HG03442 (cell line): ENCODE measurements around the gene GRIN1.

Experiments
- ATAC-seq: cut with Tn5 transposase; IDR thresholded peaks from one replicate; pipeline ENCODE4 v1.9.1; 2021; ENCODE audit warnings: mild to moderate bottlenecking, moderate library complexity; ENCODE audit not compliant: unreplicated experiment

The GRIN1 gene

DNA sequence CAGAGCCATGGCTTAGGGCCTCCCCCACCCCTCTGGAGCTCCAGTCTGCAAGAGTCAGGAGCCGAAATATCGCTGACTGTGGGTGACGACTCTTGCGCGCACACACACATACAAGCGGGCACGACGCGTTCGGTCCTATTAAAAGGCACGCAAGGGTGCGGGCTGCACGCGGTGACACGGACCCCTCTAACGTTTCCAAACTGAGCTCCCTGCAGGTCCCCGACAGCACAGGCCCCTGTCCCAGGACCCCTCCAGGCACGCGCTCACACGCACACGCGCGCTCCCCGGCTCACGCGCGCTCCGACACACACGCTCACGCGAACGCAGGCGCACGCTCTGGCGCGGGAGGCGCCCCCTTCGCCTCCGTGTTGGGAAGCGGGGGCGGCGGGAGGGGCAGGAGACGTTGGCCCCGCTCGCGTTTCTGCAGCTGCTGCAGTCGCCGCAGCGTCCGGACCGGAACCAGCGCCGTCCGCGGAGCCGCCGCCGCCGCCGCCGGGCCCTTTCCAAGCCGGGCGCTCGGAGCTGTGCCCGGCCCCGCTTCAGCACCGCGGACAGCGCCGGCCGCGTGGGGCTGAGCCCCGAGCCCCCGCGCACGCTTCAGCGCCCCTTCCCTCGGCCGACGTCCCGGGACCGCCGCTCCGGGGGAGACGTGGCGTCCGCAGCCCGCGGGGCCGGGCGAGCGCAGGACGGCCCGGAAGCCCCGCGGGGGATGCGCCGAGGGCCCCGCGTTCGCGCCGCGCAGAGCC lies at the start of gene GRIN1:
Gene GRIN1, plus strand, starts transcription at position 433 of the 746 bp plus-strand sequence. CDS start 333 bp downstream, outside the sequence.
- ATAC-seq = no peak

- no peak for ATAC-seq
Measured at GRCh38 chr9:137089232-137089947, 49.6 kb upstream of the GRIN1 start.

DNA sequence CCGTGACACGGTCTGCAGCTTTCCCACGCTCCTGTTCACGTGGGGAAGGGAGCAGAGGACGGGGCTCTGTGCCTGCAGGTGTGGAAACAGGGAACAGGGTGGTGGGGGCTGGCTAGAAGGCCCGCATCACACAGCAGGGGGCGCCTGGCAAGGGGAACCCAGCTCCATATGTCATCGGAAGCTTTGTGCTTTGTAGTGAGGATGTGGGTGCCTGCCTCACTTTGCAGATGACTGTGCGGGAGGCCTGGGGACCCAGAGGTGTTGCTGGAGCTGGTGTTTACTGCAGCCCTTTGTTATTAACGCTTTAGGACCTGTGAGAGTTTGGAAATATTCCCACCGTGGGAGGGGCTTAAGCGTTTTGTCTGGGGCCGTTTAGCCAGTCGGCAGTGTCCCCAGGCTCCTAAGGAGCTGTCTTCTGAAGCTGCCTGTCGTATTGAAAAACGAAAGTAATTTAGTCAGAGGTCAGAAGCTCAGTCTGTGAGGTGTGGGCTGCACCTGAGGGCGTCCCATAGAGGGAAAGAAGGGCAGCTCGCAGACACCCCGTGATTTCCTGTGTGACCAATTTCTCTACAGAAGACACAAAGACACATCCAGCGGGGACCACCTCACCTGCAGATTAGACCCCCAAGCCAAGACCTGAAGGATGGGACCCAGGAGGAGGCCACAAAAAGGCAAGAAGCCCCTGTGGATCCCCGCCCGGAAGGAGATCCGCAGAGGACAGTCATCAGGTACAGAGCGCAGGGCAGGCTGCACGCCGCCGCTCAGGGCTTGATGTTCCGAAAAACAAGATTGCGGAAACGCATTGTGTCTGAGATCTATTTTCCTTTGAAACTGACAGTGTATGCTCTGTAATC lies 43.1 kb upstream of the GRIN1 start:
- peak; percentile 74 for ATAC-seq

GRCh38 chr9:137096785-137097546 lies 42.0 kb upstream of the GRIN1 start:
- ATAC-seq = no peak

GRCh38 chr9:137097761-137098462 lies 41.0 kb upstream of the GRIN1 start:
- no peak for ATAC-seq

DNA sequence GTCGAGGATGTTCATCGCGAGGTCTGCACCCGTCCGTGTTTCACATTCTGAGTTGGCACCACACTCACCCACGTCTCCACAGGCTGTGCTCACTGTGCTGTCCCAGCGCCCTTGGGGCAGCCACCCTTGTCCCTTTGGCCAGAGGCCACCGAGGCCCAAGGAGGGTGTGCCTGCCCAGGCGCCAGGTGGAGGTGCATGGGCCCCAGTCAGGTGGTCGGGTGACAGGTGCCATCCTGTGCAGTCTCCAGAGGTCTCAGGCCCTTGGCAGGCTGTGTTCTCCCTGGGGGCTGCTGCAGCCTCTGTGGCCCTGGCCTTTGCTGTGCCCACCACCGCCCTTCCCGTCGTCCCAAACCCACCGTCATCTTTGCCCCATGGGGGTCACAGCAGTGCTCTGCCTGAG lies 39.7 kb upstream of the GRIN1 start:
- no peak for ATAC-seq

- no peak for ATAC-seq
Measured at GRCh38 chr9:137103206-137103999, 35.6 kb upstream of the GRIN1 start.

GRCh38 chr9:137105814-137106661 lies 32.9 kb upstream of the GRIN1 start:
- ATAC-seq = no peak

DNA sequence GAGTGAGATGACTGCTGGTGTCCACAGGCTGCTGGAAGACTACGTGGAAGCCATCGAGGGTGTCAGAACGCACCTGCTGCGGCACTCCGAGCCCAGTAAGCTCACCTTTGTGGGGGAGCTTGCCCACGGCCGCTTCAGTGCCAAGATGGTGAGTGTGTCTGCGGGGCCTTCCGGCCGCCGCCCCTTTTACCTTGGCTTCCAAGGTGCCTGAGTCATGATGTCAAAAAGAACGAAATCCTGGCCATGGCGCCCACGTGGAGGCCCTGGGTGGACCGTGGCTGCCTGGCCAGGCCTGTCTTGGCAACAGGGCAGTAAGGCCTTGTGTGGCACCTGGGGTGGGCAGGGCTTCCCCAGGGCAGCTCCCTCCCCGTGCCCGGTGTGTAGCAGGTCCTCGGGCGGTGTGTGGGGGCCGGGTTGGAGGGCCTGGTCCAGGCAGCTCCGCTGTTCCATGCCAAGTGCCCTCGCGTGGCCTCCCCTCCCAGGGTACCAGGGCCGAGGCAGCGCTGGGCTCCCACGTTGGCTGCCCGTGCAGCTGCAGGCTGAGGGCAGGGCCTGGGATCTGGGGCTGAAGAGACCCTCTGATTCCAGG lies 32.2 kb upstream of the GRIN1 start:
- ATAC-seq = no peak

DNA sequence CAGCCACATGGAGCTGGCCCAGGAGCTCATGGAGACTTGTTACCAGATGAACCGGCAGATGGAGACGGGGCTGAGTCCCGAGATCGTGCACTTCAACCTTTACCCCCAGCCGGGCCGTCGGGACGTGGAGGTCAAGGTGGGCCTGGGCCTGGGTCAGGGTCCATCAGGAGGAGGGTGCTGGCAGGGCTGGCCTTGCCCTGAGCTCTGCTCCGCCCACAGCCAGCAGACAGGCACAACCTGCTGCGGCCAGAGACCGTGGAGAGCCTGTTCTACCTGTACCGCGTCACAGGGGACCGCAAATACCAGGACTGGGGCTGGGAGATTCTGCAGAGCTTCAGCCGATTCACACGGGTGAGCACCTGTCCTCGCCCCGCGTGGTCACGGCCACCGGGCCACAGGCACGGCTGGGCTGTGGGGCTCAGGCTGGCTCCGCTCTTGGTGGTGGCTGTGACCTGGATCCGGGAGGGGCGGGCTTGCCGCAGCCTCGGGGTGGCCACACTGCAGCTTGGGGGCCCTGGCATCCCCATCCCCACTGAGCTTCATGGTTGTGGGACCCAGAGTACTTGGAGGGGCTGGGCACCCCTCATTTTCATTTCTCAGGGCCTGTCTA lies 31.5 kb upstream of the GRIN1 start:
- no peak for ATAC-seq

GRCh38 chr9:137107982-137108381 lies 31.0 kb upstream of the GRIN1 start:
- ATAC-seq = no peak

DNA sequence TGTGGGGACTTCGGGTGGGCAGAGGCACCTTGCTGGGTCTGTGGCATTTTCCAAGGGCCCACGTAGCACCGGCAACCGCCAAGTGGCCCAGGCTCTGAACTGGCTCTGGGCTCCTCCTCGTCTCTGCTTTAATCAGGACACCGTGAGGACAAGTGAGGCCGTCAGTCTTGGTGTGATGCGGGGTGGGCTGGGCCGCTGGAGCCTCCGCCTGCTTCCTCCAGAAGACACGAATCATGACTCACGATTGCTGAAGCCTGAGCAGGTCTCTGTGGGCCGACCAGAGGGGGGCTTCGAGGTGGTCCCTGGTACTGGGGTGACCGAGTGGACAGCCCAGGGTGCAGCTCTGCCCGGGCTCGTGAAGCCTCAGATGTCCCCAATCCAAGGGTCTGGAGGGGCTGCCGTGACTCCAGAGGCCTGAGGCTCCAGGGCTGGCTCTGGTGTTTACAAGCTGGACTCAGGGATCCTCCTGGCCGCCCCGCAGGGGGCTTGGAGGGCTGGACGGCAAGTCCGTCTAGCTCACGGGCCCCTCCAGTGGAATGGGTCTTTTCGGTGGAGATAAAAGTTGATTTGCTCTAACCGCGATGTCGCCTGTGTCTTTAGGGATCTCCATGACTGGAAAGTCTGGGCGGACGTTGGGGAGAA lies 30.2 kb upstream of the GRIN1 start:
- ATAC-seq = no peak

- no peak for ATAC-seq
Measured at GRCh38 chr9:137109250-137110146, 29.5 kb upstream of the GRIN1 start.

DNA sequence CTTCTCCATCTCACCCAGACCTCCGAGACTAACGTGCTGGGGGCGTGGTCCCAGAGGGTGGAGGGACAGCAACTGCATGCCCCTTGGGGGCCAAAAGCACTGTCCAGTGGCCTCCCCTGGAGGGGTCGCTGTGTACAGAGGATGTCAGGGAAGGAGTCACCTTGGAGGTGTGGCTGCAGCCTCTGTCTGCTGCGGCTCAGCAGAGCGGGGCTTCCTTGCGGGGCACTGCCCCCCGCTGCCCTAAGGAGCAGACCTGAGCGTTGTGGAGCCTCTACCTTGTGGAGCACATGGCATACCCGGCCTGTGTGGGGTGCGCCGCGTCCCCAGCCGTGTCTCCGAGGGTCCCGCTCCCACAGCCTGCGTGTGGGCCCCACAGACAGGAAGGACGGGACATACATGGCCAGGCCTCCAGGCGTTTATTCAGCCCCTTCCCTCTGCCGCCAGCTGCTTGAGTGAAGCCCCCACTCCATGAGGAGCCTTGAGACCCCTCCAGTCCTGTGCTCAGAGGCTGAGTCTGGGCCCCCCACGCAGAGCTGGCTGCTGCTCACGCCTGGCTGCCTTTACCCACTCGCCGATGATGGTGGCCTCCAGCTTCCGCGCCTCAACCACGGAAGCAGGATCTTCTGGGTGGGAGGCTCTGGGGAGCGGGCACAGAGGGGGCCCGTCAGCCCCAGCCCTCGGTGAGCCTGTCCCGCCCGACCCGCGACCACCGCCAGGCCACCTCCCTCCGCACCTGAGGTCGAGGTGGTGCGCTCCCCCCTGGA lies 28.6 kb upstream of the GRIN1 start:
- no peak for ATAC-seq
